ENCODE measurements around the gene COL28A1.

The COL28A1 gene

DNA sequence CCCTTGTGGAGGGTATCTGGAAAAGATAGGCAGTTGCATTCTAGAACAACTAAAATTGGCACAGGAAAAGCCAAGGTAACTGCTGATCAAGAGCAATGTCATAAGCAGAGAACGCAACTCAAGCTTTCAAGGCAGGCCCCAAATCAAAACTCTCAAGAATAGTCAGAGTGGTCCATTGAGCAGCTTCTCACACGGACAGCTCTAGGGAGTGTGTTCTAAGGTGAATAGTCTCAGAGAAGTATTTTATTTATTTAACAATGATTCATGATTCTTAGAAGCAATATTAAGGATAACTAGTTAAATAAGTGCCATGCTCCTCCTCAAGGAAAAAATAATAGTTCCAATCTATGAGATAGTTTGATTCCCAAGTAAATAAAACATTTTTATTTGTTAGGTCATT, 83.0 kb downstream of the COL28A1 start:
- no peak for DNase-seq

GRCh38 chr7:7452119-7452518, 83.6 kb downstream of the COL28A1 start:
- no peak for DNase-seq

DNA sequence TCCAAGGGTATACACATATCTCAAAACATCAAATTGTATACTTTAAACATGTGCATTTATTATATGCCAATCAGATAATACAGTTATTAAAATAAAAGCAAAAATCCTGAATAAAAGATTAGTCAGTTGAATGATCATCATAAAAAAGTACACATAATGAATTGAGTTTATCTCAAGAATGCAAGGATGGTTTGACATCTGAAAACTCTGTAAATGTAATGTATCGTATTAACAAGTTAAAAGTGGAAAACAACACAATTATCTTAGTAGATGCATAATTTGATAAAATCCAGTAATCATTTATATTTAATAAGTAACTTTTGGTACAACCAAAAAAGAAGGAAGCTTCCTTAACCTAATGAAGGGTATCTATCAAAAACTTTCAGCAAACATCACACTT, 86.6 kb downstream of the COL28A1 start:
- DNase-seq = no peak

DNA sequence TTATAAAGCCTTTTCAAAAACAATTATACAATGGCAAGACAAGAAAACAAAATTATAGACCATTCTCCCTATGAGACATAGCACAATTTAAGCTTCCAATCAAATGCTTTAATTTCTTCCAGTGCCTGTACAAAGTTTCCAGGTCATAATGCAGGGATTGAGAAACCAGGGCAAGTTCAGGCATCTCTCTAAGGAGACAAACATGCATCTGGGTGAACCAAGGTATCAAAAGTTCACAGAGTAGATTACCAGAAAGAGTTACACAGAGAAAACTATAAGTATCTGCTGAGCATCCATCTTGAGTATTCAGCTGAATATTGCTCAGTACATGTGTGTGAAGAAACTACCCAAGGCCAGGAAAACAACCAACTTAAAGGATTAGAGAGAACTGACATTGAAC, 89.1 kb downstream of the COL28A1 start:
- no peak for DNase-seq

DNA sequence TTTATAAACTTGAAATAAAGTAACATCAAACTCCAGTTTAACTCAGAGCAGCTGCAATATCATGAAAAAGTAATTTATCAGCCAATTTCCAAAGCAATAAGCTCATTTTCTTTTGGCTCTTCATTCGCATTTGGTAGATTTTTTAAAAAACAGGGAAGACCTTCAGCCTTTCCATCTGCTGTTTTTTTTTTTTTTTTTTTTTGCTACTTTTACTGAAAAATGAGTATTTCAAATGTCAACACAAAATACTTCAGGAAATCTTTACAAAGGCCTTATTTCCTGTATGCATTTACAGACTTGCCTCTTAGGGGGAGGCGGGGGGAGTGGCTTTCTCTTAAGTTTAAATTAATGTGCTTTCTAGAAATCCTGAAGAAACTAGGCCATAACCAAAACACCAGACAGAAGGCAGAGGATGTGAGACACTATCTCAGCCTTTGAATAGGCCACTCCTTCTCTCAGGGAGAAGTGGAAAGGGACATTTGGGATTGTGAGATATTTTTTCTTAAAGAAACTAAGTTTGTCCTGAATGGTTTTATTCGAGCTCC, 91.8 kb downstream of the COL28A1 start:
- DNase-seq = no peak

GRCh38 chr7:7439564-7439963, 96.1 kb downstream of the COL28A1 start:
- no peak for DNase-seq

DNA sequence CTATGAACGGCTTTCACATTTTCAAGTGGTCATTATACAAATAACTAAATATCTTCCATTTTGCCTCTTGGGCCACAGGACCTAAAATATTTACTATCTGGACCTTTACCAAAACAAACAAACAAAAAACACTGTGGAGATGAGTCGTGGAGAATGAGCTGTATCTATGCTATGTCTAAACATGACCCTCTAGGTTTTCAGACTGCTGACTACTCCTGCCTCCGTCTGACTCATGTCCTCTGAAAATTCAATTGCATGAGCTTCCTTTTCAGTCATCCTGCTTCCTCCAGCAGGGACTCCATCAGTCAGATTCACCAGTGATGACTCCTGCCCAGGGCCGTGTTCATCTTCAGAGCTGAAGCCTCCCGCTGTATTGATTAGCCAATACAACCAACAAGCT, 96.8 kb downstream of the COL28A1 start:
- DNase-seq = no peak

- no peak for DNase-seq
Observed at GRCh38 chr7:7435978-7436377, 99.7 kb downstream of the COL28A1 start.

- DNase-seq = no peak
Observed at GRCh38 chr7:7434329-7434728, 101.3 kb downstream of the COL28A1 start.

GRCh38 chr7:7433811-7434210, 101.9 kb downstream of the COL28A1 start:
- no peak for DNase-seq

DNA sequence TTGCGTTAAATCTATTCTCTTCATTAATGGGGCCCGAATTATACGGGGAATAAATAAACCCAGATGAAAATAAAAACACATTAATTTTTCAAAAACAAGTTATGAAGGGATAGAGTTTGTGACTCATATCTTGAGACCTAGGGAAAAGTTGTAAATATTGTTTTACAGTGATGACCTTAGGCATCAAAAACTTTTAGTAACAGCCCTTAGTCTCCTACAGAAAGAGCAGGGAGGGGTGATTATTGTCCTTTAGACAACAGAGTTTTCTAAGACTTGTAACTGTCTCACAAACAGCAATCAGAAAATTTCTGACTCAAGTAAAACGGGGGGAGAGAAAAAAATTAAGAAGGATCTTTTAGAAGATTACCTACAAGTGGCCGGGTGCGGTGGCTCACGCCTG, 102.7 kb downstream of the COL28A1 start:
- no peak for DNase-seq

GRCh38 chr7:7428806-7429205, 106.9 kb downstream of the COL28A1 start:
- DNase-seq = no peak

GRCh38 chr7:7427363-7427762, 108.3 kb downstream of the COL28A1 start:
- no peak for DNase-seq

GRCh38 chr7:7426676-7427075, 109.0 kb downstream of the COL28A1 start:
- no peak for DNase-seq

DNA sequence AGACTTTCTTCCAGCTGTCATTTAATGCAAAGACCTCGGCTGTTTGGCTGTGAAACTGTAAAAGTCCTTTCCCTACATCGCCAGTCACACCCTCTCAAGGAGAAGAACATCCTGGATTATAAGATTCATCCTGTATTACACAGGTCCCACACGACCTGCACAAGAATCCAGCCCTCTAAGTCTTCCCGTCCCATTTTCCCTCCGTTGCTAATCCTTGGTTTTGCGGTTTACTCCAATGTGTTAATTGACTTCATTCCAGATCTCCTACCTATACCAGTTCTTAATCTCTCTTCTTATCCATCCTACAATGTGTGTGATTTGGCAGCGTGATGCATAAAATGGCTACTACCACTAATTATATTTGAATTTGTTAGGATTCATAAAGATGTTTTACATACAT, 110.4 kb downstream of the COL28A1 start:
- no peak for DNase-seq

DNA sequence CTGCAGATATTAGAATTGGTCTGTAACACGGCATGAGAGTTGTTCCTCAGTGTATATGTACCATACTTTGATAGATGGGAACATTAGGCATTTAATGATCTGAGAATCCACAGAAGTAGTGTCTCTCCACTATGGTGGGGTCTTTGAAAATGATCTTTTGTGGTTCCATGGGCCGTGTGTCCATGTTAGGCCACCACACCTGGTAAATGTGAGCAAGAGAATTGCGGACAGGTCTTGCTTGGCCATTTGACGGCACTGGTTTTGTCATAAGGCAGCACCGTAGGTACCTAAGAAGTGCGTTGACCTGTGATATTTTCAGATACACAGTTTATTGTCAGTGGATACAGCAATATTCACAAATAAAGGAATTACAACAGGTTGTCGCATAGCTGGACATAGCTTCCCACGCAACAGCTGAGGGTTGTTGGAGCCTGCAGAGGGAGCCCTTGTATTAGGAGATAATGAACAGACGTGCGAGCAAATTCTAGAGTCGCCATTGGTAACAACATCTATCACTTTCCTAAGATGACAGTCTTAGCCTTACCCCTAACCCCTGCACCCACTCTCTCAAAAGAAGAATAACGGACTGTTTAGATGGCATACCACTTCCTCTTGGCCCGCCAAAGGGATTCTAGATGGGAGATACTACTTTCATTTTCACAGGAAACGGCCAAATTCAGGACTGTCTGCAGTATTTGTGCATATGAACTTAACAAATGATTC, 111.4 kb downstream of the COL28A1 start:
- peak; percentile 14 to 29 for DNase-seq

DNA sequence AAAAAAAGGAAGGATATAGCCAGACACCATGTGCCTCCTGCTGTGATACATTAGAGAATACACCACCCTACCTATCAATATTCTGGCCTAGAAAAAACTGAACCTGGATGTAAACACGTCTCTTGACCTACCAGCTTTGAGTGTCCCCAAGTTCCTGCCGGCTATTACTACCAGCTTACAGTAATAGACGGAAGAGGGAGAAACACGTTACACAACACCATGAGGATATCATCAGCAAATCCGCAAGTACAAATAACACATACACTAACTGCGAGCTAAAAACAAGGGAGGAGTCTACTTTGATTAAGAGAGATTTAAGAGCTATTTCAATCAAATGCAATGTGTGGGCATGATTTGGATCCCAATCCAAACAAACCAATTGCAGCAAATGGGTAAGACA, 113.0 kb downstream of the COL28A1 start:
- no peak for DNase-seq

- DNase-seq = no peak
Observed at GRCh38 chr7:7421826-7422225, 113.8 kb downstream of the COL28A1 start.

DNA sequence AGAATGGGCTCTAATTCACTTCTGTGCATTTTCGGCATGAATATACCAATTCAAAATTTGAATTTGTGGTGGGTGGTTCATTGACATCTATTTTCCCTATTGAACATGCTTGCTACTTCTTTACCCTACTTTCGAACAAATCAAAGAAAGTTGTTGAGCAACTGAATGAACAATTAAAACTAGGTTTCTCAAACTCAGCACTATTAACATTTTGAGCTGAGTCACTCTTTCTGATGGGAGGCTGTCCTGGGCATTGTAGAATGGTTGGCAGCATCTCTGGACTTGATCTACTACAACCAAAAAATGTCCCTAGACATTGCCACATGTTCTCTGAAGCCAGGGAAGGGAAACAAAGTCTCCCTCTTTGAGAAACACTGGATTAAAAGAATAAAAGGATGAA, 116.7 kb downstream of the COL28A1 start:
- no peak for DNase-seq

DNA sequence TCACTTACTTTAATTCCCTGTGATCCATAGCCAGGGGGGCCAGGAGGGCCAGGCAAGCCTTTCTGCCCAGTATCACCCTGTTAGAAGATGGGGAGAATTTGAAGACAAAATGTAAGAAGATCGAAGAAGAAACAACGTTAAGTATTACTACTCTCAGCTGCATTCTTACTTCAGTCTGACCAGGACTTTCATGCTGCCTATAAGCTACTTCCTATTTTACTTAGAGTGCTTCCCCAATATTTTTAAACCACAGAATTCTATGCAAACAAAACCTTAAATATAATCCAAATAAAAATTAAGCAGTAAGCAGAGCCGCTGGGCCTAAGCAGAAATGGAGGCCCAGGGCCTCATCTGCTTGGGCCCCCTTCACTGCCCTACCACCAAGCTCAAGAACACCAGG, 117.8 kb downstream of the COL28A1 start:
- DNase-seq = no peak

DNA sequence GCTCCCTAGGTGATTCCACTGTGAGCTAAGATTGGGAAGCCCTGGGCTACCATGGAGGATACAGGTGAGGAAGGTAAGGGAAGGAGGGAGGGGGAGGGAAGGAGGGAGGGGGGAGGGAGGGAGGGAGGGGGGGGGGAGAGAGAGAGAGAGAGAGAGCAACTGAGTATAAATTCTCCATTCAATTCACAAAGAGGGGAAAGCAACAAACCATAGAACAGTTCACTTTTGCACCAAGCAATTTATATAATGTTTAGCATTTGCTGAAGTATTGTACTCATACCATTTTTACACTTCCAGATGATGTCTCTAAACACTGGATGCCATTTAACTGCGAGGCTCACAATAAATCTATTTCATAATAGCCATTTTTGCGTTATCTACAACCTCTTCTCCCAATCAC, 118.3 kb downstream of the COL28A1 start:
- DNase-seq = no peak

- no peak for DNase-seq
Observed at GRCh38 chr7:7416031-7416858, 119.4 kb downstream of the COL28A1 start.

GRCh38 chr7:7414791-7415603, 120.7 kb downstream of the COL28A1 start:
- no peak for DNase-seq

Data from activated CD4-positive, alpha-beta T cell treated with anti-CD3 and anti-CD28 coated beads, Interleukin-2, amount 50 U/mL, for 4 hours (primary cell).